ENCODE results near the gene PKN3.
"Not testable (repeated sequence)": the region's sequence is repeated elsewhere in the genome, so short reads cannot be mapped to it uniquely, and the experiment has no call there.

The PKN3 gene

GRCh38 chr9:128702445-128702948 lies at the start of gene PKN3:
Gene PKN3 (plus strand): TSS chr9:128702503. CDS start chr9:128702916, 413 bp downstream.
- DNase-seq (ENCODE audit: low spot score), result peak; percentile 56

- no peak for DNase-seq (ENCODE audit: low spot score)
These were observed 48.4 kb upstream of the PKN3 start for GRCh38 chr9:128653908-128654307.

- DNase-seq (ENCODE audit: low spot score), result no peak
These were observed 47.8 kb upstream of the PKN3 start for GRCh38 chr9:128654481-128654880.

GRCh38 chr9:128656416-128657343 lies 45.6 kb upstream of the PKN3 start, which contains the start of gene DYNC2I2:
Gene DYNC2I2 (minus strand): TSS chr9:128656847. CDS start chr9:128656726, 121 bp downstream.
- DNase-seq (ENCODE audit: low spot score), result peak; percentile 90

GRCh38 chr9:128657344-128657704 lies 45.0 kb upstream of the PKN3 start:
- DNase-seq (ENCODE audit: low spot score), result no peak

GRCh38 chr9:128657796-128658195 lies 44.5 kb upstream of the PKN3 start:
- no peak for DNase-seq (ENCODE audit: low spot score)

GRCh38 chr9:128666481-128666941 lies 35.8 kb upstream of the PKN3 start:
- DNase-seq (ENCODE audit: low spot score), result not testable (repeated sequence)

- no peak for DNase-seq (ENCODE audit: low spot score)
These were observed 32.5 kb upstream of the PKN3 start for GRCh38 chr9:128669786-128670185.

- DNase-seq (ENCODE audit: low spot score), result no peak
These were observed 26.9 kb upstream of the PKN3 start for GRCh38 chr9:128675382-128675781.

- no peak for DNase-seq (ENCODE audit: low spot score)
These were observed 24.5 kb upstream of the PKN3 start for GRCh38 chr9:128677794-128678193.

- peak; percentile 16 for DNase-seq (ENCODE audit: low spot score)
These were observed 18.8 kb upstream of the PKN3 start for GRCh38 chr9:128683340-128684064.

- no peak for DNase-seq (ENCODE audit: low spot score)
These were observed 18.3 kb upstream of the PKN3 start for GRCh38 chr9:128684065-128684324.

- DNase-seq (ENCODE audit: low spot score), result peak; percentile 53
These were observed 17.7 kb upstream of the PKN3 start for GRCh38 chr9:128684325-128685199.

- DNase-seq (ENCODE audit: low spot score), result peak; percentile 17
These were observed 16.4 kb upstream of the PKN3 start for GRCh38 chr9:128685636-128686489.

GRCh38 chr9:128687453-128687852 lies 14.8 kb upstream of the PKN3 start:
- DNase-seq (ENCODE audit: low spot score), result no peak

- DNase-seq (ENCODE audit: low spot score), result peak; percentile 87
These were observed 13.6 kb upstream of the PKN3 start, which contains the start of gene SET for GRCh38 chr9:128688501-128689292. Gene SET (plus strand): TSS chr9:128689222. CDS start chr9:128689583, 361 bp downstream.

- DNase-seq (ENCODE audit: low spot score), result no peak
These were observed 13.0 kb upstream of the PKN3 start for GRCh38 chr9:128689293-128689774.

GRCh38 chr9:128689820-128690683 lies 12.3 kb upstream of the PKN3 start:
- DNase-seq (ENCODE audit: low spot score), result peak; percentile 40

GRCh38 chr9:128690684-128691034 lies 11.6 kb upstream of the PKN3 start:
- no peak for DNase-seq (ENCODE audit: low spot score)
